Liver (tissue), 9 donors: Measurements from ENCODE around the gene DAPL1. TPM values are rescaled to one million over a fixed set of nuclear protein-coding genes. Genes with fewer than 3 reads are reported as not detected.

ENCODE experiments used
- DNase-seq: peaks from one replicate; pipeline ENCODE4 v3.0.0-alpha.2; 2017; ENCODE audit warnings: low spot score
- H3K27ac ChIP-seq, 2 donors: one replicate each; pipeline ENCODE4 v1.7.0; 2013; ENCODE audit warnings: inconsistent platforms in 2 of 2, low read length in 2 of 2, control low read depth in 1 of 2, low read depth in 1 of 2, mild to moderate bottlenecking in 1 of 2
- H3K27me3 ChIP-seq, 4 donors: one replicate each; pipeline versions ENCODE4 v1.6.1 to v1.7.0; 2013; ENCODE audit warnings: low read length in 3 of 4, inconsistent platforms in 1 of 4, mild to moderate bottlenecking in 1 of 4, moderate library complexity in 1 of 4; ENCODE audit not compliant: control insufficient read depth in 4 of 4, insufficient read depth in 4 of 4
- H3K36me3 ChIP-seq, 4 donors: one replicate each; pipeline versions ENCODE4 v1.6.1 to v1.7.0; 2013; ENCODE audit warnings: low read length in 3 of 4, mild to moderate bottlenecking in 3 of 4, low read depth in 1 of 4, moderate library complexity in 1 of 4; ENCODE audit not compliant: control insufficient read depth in 4 of 4, insufficient read depth in 3 of 4
- H3K4me1 ChIP-seq, 4 donors: one replicate each; pipeline versions ENCODE4 v1.6.1 to v1.7.0; 2013; ENCODE audit warnings: low read length in 3 of 4, mild to moderate bottlenecking in 3 of 4, moderate library complexity in 1 of 4; ENCODE audit not compliant: control insufficient read depth in 4 of 4, insufficient read depth in 4 of 4
- H3K4me3 ChIP-seq, 3 donors: one replicate each; pipeline versions ENCODE4 v1.6.1 to v1.7.0; 2013; ENCODE audit warnings: low read length in 3 of 3, control low read depth in 1 of 3, low read depth in 1 of 3, mild to moderate bottlenecking in 1 of 3
- H3K9ac ChIP-seq, 2 donors: one replicate each; pipeline ENCODE4 v1.7.0; 2013; ENCODE audit warnings: low read length in 2 of 2, mild to moderate bottlenecking in 2 of 2, moderate library complexity in 2 of 2, control low read depth in 1 of 2, low read depth in 1 of 2
- H3K9me3 ChIP-seq, 4 donors: one replicate each; pipeline versions ENCODE4 v1.6.1 to v1.7.0; 2013; ENCODE audit warnings: low read length in 3 of 4; ENCODE audit not compliant: control insufficient read depth in 4 of 4
- EGR1 ChIP-seq, 2 donors: IDR thresholded peaks; 2 replicates each; pipeline ENCODE4 v1.6.1; 2016 to 2018; ENCODE audit warnings: antibody characterized with exemption in 2 of 2, low read depth in 2 of 2
- FOXA1 ChIP-seq: IDR thresholded peaks from 2 replicates; pipeline ENCODE4 v1.6.1; 2016; ENCODE audit warnings: antibody characterized with exemption
- FOXA2 ChIP-seq: IDR thresholded peaks from 2 replicates; pipeline ENCODE4 v1.6.1; 2016; ENCODE audit warnings: antibody characterized with exemption
- GABPA ChIP-seq, 2 donors: IDR thresholded peaks in 1 of 2; conservative IDR thresholded peaks in 1 of 2; 2 replicates each; pipeline ENCODE4 v1.6.1; 2016; ENCODE audit warnings: antibody characterized with exemption in 2 of 2, mild to moderate bottlenecking in 1 of 2, moderate library complexity in 1 of 2
- HNF4A ChIP-seq, 2 donors: conservative IDR thresholded peaks; 2 replicates each; pipeline ENCODE4 v1.6.1; 2016; ENCODE audit warnings: antibody characterized with exemption in 2 of 2, mild to moderate bottlenecking in 2 of 2
- HNF4G ChIP-seq: IDR thresholded peaks from 2 replicates; pipeline ENCODE4 v1.6.1; 2016; ENCODE audit warnings: antibody characterized with exemption
- JUND ChIP-seq, 2 donors: IDR thresholded peaks; 2 replicates each; pipeline ENCODE4 v1.6.1; 2016; ENCODE audit warnings: antibody characterized with exemption in 2 of 2
- NR2F2 ChIP-seq: IDR thresholded peaks from 2 replicates; pipeline ENCODE4 v1.6.1; 2016; ENCODE audit warnings: antibody characterized with exemption
- RAD21 ChIP-seq, 2 donors: IDR thresholded peaks; 2 replicates each; pipeline ENCODE4 v1.6.1; 2016; ENCODE audit warnings: antibody characterized with exemption in 2 of 2, mild to moderate bottlenecking in 2 of 2
- RXRA ChIP-seq, 2 donors: IDR thresholded peaks; 2 replicates each; pipeline ENCODE4 v1.6.1; 2017 to 2018; ENCODE audit warnings: antibody characterized with exemption in 2 of 2, mild to moderate bottlenecking in 1 of 2
- TAF1 ChIP-seq: conservative IDR thresholded peaks from 2 replicates; pipeline ENCODE4 v1.6.1; 2016; ENCODE audit warnings: antibody characterized with exemption, mild to moderate bottlenecking
- YY1 ChIP-seq: IDR thresholded peaks from 2 replicates; pipeline ENCODE4 v1.6.1; 2016; ENCODE audit warnings: antibody characterized with exemption, mild to moderate bottlenecking
- WGBS: extraction: QIAGEN DNeasy Blood & Tissue Kit; methylation state at CpG from one replicate; pipeline ENCODE4 v1.1.7; 2013; 5-methylcytosine and 5-hydroxymethylcytosine counted together
- polyA plus RNA-seq, 2 donors: library from polyadenylated mRNA; stranded (reverse) in 1 of 2; unstranded in 1 of 2; fragments of 200-250 nt in 1 of 2; fragments of >200 nt in 1 of 2; fragmentation: Nextera tagmentation in 1 of 2; extraction: Ambion mirVana in 1 of 2; gene quantifications; one replicate each; pipeline versions ENCODE4 v1.2.1 to v1.2.3, GENCODE V29; 2013 to 2015
- total RNA-seq, 2 donors: library from RNA; depleted of rRNA; stranded (reverse); fragments of >200 nt; gene quantifications; one replicate each; pipeline ENCODE4 v1.2.3, GENCODE V29; 2014
- TF ChIP-seq, protein P1 (sequence below): IDR thresholded peaks from 2 replicates; pipeline ENCODE4 v1.6.1; 2016; ENCODE audit warnings: antibody characterized with exemption
- TF ChIP-seq, protein P2 (sequence below): IDR thresholded peaks from 2 replicates; pipeline ENCODE4 v1.6.1; 2016; ENCODE audit warnings: antibody characterized with exemption
- TF ChIP-seq, protein P3 (sequence below): IDR thresholded peaks from 2 replicates; pipeline ENCODE4 v1.6.1; 2016; ENCODE audit warnings: antibody characterized with exemption
- TF ChIP-seq, protein P4 (sequence below): fragments of 150-350 bp; IDR thresholded peaks from 2 replicates; pipeline ENCODE4 v1.5.1; 2017; ENCODE audit warnings: improper control_type of control experiment, low read depth, low read length; ENCODE audit not compliant: missing input control
- TF ChIP-seq, protein P5 (sequence below): IDR thresholded peaks from 2 replicates; pipeline ENCODE4 v1.6.1; 2016; ENCODE audit warnings: antibody characterized with exemption, mild to moderate bottlenecking
- donor health status: healthy.
- donor health status: healthy.
- donor health status: healthy.
- donor health status: healthy.
- donor health status: healthy.

Gene DAPL1
- total and polyA plus RNA-seq, 4 donors: 0.71 TPM; not detected in 3

DNA sequence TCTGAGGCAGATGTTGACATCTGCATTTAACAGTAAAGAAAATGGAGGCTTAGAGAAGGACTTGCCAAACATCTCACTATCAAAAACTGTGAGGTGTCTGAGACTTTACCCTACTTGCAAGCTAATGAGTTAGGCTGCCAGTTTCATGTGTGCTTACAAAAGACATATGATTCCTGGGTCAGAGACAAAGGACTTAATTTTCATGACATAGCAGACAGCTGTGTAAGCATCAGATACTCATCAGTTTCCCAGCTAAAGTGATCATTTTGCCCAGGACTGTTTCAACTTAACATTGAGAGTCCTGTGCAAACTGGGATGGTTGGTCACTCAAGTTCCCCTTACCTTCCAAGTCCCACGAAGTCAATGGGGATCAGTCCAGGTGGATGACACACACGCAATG, 18.9 kb upstream of the DAPL1 start:
- TF ChIP-seq RXRA (IDR thresholded peaks at IDR 0.05) (no peak), TAF1 (no peak), EGR1 (IDR thresholded peaks at IDR 0.05; ENCODE audit: low read depth in 2 of 2) (no peak), JUND (IDR thresholded peaks at IDR 0.05) (no peak), HNF4A (conservative IDR thresholded peaks at IDR 0.05) (no peak), RAD21 (IDR thresholded peaks at IDR 0.05) (no peak), FOXA2 (no peak), FOXA1 (no peak), GABPA (IDR thresholded peaks at IDR 0.05 in 1 of 2, conservative IDR thresholded peaks at IDR 0.05 in 1 of 2) (no peak), YY1 (no peak), HNF4G (no peak)
- TF ChIP-seq, protein P1, sequence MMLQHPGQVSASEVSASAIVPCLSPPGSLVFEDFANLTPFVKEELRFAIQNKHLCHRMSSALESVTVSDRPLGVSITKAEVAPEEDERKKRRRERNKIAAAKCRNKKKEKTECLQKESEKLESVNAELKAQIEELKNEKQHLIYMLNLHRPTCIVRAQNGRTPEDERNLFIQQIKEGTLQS: no peak
- TF ChIP-seq, protein P2, sequence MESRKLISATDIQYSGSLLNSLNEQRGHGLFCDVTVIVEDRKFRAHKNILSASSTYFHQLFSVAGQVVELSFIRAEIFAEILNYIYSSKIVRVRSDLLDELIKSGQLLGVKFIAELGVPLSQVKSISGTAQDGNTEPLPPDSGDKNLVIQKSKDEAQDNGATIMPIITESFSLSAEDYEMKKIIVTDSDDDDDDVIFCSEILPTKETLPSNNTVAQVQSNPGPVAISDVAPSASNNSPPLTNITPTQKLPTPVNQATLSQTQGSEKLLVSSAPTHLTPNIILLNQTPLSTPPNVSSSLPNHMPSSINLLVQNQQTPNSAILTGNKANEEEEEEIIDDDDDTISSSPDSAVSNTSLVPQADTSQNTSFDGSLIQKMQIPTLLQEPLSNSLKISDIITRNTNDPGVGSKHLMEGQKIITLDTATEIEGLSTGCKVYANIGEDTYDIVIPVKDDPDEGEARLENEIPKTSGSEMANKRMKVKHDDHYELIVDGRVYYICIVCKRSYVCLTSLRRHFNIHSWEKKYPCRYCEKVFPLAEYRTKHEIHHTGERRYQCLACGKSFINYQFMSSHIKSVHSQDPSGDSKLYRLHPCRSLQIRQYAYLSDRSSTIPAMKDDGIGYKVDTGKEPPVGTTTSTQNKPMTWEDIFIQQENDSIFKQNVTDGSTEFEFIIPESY: no peak
- TF ChIP-seq, protein P3, sequence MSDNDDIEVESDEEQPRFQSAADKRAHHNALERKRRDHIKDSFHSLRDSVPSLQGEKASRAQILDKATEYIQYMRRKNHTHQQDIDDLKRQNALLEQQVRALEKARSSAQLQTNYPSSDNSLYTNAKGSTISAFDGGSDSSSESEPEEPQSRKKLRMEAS: no peak
- TF ChIP-seq, protein P4, sequence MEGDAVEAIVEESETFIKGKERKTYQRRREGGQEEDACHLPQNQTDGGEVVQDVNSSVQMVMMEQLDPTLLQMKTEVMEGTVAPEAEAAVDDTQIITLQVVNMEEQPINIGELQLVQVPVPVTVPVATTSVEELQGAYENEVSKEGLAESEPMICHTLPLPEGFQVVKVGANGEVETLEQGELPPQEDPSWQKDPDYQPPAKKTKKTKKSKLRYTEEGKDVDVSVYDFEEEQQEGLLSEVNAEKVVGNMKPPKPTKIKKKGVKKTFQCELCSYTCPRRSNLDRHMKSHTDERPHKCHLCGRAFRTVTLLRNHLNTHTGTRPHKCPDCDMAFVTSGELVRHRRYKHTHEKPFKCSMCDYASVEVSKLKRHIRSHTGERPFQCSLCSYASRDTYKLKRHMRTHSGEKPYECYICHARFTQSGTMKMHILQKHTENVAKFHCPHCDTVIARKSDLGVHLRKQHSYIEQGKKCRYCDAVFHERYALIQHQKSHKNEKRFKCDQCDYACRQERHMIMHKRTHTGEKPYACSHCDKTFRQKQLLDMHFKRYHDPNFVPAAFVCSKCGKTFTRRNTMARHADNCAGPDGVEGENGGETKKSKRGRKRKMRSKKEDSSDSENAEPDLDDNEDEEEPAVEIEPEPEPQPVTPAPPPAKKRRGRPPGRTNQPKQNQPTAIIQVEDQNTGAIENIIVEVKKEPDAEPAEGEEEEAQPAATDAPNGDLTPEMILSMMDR: no peak
- 78% methylated on average over 2 of the region's 2 CpGs for WGBS
- DNase-seq: no peak

DNA sequence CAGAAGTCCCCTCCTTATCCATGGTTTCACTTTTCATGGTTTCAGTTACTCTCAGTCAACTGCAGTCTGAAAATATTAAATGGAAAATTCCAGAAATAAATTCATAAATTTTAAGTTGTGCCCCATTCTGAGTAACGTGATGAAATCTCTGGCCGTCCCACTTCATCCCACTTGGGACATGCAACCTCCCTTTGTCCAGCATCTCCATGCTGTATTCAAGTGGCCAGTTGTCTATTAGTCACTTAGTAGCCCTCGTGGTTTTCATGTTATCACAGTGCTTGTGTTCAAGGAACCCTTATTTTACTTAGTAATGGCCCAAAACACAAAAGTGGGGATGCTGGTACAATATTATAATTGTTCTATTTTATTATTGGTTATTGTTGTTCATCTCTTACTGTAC, 18.0 kb upstream of the DAPL1 start:
- TF ChIP-seq TAF1 (no peak), HNF4A (conservative IDR thresholded peaks at IDR 0.05) (no peak), EGR1 (IDR thresholded peaks at IDR 0.05; ENCODE audit: low read depth in 2 of 2) (no peak), RAD21 (IDR thresholded peaks at IDR 0.05) (no peak)
- no peak for DNase-seq
- WGBS: 87% methylated on average over 3 of the region's 3 CpGs
- Histone ChIP-seq H3K4me1 (no peaks in the 10 kb centered on the region), H3K36me3 (no peaks in the 10 kb centered on the region), H3K27me3 (no peaks in the 10 kb centered on the region), H3K4me3 (no peak overlapping the region), H3K27ac (no peak overlapping the region), H3K9ac (no peak overlapping the region), H3K9me3 (no peaks in the 10 kb centered on the region)

More for the DNA sequence above, 18.9 kb upstream of the DAPL1 start:
- Histone ChIP-seq H3K4me3 (no peak overlapping the region), H3K36me3 (no peaks in the 10 kb centered on the region), H3K27me3 (no peaks in the 10 kb centered on the region), H3K9ac (no peak overlapping the region), H3K9me3 (no peaks in the 10 kb centered on the region), H3K27ac (no peak overlapping the region), H3K4me1 (no peaks in the 10 kb centered on the region)

DNA sequence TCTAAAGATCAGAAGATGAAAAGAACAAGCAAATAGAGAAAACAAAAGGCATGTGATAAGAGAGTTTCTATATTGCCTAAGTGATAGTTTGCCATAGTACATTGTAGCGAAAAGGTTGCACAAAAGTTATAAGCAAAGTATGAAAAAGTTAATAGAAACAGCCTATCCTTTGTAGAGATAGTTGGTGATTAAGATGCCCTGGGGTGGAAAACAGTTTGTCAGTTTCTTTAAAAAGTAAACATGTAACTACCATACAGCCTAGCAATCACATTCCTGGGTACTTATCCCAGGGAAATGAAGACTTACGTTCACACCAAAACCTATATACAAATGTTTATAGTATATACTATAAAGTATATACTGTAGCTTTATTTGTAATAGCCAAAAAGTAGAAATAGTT, 16.9 kb upstream of the DAPL1 start:
- H3K27me3 ChIP-seq: no peaks in the 10 kb centered on the region
- WGBS: 62% methylated on average over 2 of the region's 2 CpGs
- no peak for DNase-seq
- H3K9ac ChIP-seq: no peak overlapping the region
- H3K36me3 ChIP-seq: no peaks in the 10 kb centered on the region
- H3K4me1 ChIP-seq: no peaks in the 10 kb centered on the region
- no peaks in the 10 kb centered on the region for H3K9me3 ChIP-seq
- H3K27ac ChIP-seq: no peak overlapping the region
- H3K4me3 ChIP-seq: no peak overlapping the region
- TF ChIP-seq, protein P1: no peak
- TF ChIP-seq HNF4G (no peak), NR2F2 (no peak), JUND (IDR thresholded peaks at IDR 0.05) (no peak), YY1 (no peak), GABPA (IDR thresholded peaks at IDR 0.05 in 1 of 2, conservative IDR thresholded peaks at IDR 0.05 in 1 of 2) (no peak), TAF1 (no peak), EGR1 (IDR thresholded peaks at IDR 0.05; ENCODE audit: low read depth in 2 of 2) (no peak), RXRA (IDR thresholded peaks at IDR 0.05) (no peak)
- TF ChIP-seq, protein P5, sequence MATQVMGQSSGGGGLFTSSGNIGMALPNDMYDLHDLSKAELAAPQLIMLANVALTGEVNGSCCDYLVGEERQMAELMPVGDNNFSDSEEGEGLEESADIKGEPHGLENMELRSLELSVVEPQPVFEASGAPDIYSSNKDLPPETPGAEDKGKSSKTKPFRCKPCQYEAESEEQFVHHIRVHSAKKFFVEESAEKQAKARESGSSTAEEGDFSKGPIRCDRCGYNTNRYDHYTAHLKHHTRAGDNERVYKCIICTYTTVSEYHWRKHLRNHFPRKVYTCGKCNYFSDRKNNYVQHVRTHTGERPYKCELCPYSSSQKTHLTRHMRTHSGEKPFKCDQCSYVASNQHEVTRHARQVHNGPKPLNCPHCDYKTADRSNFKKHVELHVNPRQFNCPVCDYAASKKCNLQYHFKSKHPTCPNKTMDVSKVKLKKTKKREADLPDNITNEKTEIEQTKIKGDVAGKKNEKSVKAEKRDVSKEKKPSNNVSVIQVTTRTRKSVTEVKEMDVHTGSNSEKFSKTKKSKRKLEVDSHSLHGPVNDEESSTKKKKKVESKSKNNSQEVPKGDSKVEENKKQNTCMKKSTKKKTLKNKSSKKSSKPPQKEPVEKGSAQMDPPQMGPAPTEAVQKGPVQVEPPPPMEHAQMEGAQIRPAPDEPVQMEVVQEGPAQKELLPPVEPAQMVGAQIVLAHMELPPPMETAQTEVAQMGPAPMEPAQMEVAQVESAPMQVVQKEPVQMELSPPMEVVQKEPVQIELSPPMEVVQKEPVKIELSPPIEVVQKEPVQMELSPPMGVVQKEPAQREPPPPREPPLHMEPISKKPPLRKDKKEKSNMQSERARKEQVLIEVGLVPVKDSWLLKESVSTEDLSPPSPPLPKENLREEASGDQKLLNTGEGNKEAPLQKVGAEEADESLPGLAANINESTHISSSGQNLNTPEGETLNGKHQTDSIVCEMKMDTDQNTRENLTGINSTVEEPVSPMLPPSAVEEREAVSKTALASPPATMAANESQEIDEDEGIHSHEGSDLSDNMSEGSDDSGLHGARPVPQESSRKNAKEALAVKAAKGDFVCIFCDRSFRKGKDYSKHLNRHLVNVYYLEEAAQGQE: no peak
- TF ChIP-seq, protein P4: no peak
